Smooth muscle cell of trachea (primary cell): ENCODE measurements around the gene KIF1A. TPM values are rescaled to one million over a fixed set of nuclear protein-coding genes. Genes with fewer than 3 reads are reported as not detected.

Experiments used
- total RNA-seq: library from RNA; depleted of rRNA; stranded (reverse); fragments of >200 nt; gene quantifications from 2 replicates; pipeline ENCODE4 v1.2.1, GENCODE V29; 2014

The KIF1A gene
- total RNA-seq = not detected in 2 replicates

GRCh38 chr2:240819858-240820606 lies at the start of gene KIF1A:
Gene KIF1A, minus strand, starts transcription at chr2:240820219. Its CDS starts 22,467 bp downstream, at chr2:240797752.

DNA sequence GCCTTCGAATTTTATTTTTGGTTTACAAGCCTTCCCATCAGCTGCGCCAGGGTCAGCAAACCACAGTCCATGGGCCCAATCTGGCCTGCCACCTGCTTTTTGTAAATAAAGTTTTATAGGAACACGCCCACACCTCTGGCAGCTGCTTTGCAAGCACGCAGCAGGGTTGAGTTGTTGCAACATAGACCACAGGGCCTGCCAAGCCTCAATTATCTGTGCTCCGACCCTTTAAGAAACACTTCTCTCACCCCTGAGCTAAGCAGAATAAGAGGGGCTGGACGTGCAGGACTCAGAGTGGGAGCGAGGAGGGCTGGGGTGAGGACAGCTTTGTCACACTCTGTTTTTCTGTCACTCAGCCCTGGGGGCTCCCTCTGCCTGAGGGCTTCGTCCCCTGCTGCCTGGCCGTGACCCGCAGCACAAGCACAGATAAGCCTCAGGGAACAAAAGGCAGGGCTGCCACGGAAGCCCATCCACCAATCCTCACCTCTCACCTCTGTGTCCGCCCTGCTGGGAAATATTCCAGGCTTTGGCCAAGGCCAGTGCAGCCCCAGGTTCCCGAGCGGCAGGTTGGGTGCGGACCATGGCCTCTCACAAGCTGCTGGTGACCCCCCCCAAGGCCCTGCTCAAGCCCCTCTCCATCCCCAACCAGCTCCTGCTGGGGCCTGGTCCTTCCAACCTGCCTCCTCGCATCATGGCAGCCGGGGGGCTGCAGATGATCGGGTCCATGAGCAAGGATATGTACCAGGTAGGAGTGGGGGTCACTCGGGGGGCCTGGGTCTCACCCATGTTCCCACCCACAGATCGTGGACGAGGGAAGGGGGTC lies 48.5 kb upstream of the KIF1A start, which contains the start of gene AGXT:
Gene AGXT, plus strand, starts transcription at position 539 of the 823 bp plus-strand sequence. Its CDS starts 42 bp downstream, at position 581.

DNA sequence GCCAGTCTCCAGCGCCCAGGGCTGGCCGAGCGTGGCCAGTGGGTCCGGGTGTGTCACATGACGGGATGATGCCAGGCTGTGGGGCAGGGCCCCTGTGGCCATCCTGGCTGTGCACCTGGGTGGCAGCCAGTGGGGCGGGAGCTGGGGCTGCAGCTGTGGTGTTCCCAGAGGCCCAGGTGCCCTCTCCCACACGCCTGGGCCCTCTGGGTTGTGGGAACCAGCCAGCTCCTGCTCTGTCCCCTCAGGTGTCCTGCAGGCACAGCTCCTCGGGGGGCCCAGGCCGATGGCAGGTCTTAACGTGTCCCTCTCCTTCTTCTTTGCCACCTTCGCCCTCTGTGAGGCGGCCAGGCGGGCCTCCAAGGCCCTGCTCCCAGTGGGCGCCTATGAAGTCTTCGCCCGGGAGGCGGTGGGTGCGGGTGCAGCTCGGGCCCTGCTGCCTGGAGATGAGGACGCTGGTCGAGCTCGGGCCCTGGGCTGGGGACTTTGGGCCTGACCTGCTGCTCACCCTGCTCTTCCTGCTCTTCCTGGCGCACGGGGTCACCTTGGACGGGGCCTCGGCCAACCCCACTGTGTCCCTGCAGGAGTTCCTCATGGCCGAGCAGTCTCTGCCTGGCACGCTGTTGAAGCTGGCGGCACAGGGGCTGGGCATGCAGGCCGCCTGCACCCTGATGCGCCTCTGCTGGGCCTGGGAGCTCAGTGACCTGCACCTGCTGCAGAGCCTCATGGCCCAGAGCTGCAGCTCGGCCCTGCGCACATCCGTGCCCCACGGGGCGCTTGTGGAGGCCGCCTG lies 128.2 kb downstream of the KIF1A start, which contains the start of gene AQP12A:
Gene AQP12A, plus strand, starts transcription at position 236 of the 790 bp plus-strand sequence. Its CDS starts 48 bp downstream, at position 284.

GRCh38 chr2:240682431-240683224 lies 137.4 kb downstream of the KIF1A start, which contains the start of gene AQP12B:
Gene AQP12B, minus strand, starts transcription at chr2:240682885. Its CDS starts 48 bp downstream, at chr2:240682837.

Other genes starting within 250 kb of the KIF1A start
- gene CAPN10, start 233.5 kb downstream of the KIF1A start, total RNA-seq = 24.0 and 24.6 TPM in 2 replicates
- 0.99 TPM in 1 of 2 replicates, not detected in the other for gene GPR35, start 194.7 kb downstream of the KIF1A start, total RNA-seq
- 0.17 TPM in 1 of 2 replicates, not detected in the other for gene AQP12B, start 137.3 kb downstream of the KIF1A start, total RNA-seq
- gene AQP12A, start 128.4 kb downstream of the KIF1A start, total RNA-seq = not detected in 2 replicates
- not detected in 2 replicates for gene AGXT, start 48.6 kb upstream of the KIF1A start, total RNA-seq
- gene MAB21L4, start 75.9 kb upstream of the KIF1A start, total RNA-seq = not detected in 2 replicates
- 0.50 and 1.0 TPM in 2 replicates for gene CROCC2, start 86.1 kb upstream of the KIF1A start, total RNA-seq
- gene SNED1, start 178.4 kb upstream of the KIF1A start, total RNA-seq = 52.9 and 124 TPM in 2 replicates